Fibroblast of villous mesenchyme (primary cell): Measurements from ENCODE around the gene ZNF385B. TPM values are rescaled to one million over a fixed set of nuclear protein-coding genes. Genes with fewer than 3 reads are reported as not detected.
"Not testable (repeated sequence)": the region's sequence is repeated elsewhere in the genome, so short reads cannot be mapped to it uniquely, and the experiment has no call there.

ENCODE experiments used
- DNase-seq: peaks from one replicate; pipeline ENCODE4 v3.0.0-alpha.2; 2010; ENCODE audit warnings: low read depth
- H3K4me3 ChIP-seq: 2 replicates; pipeline ENCODE4 v1.5.1; 2011; ENCODE audit warnings: low read depth, mild to moderate bottlenecking, low read length
- CTCF ChIP-seq: IDR thresholded peaks from 2 replicates; pipeline ENCODE4 v1.5.1; 2012; ENCODE audit warnings: low read depth, mild to moderate bottlenecking, low read length; ENCODE audit not compliant: insufficient read depth
- total RNA-seq: library from RNA; depleted of rRNA; stranded (reverse); fragments of >200 nt; gene quantifications from 2 replicates; pipeline ENCODE4 v1.2.3, GENCODE V29; 2012

ZNF385B gene
- total RNA-seq, 1 donor = not detected

GRCh38 chr2:179470089-179470488 lies 391.3 kb downstream of the ZNF385B start:
- DNase-seq = no peak
- TF ChIP-seq CTCF = no peak
- H3K4me3 ChIP-seq = no peak overlapping the region

- DNase-seq = no peak
- no peak for TF ChIP-seq CTCF
- H3K4me3 ChIP-seq = no peak overlapping the region
Measured at GRCh38 chr2:179467960-179468359, 393.5 kb downstream of the ZNF385B start.

DNA sequence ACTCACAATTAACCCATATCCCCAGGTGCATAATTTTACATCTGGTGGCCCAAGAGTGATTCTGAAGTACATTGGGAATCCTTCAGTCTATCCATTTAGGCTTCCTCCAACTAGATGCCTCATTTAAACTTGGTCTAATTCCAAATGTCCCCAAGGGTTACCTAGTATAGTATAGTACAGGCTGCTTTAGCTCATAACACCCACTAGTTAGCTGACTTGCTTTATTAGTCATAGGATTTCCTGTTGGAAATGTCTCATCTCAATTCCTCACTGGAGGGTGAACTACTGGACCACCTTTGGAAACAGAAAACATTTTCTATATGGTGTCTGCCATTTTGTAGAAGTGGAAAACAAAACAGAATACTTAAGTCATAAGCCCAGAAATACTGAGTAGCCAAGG lies 394.3 kb downstream of the ZNF385B start:
- no peak overlapping the region for H3K4me3 ChIP-seq
- TF ChIP-seq CTCF = no peak
- no peak for DNase-seq

GRCh38 chr2:179461420-179461819 lies 400.0 kb downstream of the ZNF385B start:
- no peak overlapping the region for H3K4me3 ChIP-seq
- no peak for DNase-seq
- TF ChIP-seq CTCF = no peak

DNA sequence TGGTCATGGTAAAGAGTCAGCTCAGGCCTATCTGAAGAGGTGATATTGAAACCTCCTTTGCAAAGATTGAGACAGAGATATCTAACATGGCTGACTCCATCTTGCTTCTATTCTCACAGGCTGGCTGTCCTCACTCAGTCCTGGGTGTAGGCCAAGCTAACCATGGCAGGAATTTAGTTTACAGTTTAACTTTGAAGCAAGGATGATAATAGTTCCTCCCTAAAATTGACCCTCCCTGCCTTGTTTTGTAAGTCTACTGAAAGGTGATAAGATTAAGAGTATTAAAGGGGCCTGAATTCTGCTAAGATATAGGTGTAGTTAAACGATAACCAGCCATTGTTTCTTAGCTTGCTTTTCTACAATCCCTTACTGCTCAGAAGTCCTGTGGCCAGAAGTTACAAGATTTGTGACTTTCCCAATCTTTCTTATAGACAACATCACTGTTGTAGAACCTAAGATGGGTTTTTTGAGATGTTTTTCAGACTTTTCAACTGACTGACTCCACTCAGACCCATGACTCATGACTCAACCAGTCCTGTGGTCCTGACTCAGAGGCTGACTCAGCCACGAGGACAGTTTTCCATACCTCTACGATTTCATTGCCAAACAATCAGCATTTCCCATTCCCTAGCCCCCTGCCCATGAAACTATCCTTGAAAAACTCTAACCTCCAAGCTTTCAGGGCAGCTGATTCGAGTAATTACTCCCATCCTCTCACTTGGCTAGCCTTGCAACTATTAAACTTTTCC lies 401.1 kb downstream of the ZNF385B start:
- H3K4me3 ChIP-seq = no peak overlapping the region

DNA sequence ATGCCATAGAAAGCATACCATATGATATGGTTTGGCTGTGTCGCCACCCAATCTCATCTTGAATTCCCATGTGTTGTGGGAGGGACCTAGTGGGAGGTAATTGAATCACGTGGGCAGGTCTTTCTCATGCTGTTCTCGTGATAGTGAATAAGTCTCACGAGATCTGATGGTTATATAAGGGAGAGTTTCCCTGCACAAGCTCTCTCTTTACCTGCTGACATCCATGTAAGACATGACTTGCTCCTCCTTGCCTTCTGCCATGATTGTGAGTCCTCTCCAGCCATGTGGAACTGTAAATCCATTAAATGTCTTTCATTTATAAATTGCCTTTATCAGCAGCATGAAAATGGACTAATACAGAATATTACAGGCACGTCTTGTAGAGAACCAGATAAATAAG lies 403.3 kb downstream of the ZNF385B start:
- H3K4me3 ChIP-seq, DNase-seq: not testable (repeated sequence)

More for the DNA sequence above, 401.1 kb downstream of the ZNF385B start:
- peak; percentile 91 for DNase-seq
- no peak for TF ChIP-seq CTCF

GRCh38 chr2:179455824-179456223 lies 405.6 kb downstream of the ZNF385B start:
- no peak for DNase-seq
- H3K4me3 ChIP-seq = no peak overlapping the region
- TF ChIP-seq CTCF = no peak
